ENCODE data around the gene KRTAP1-4. TPM values are rescaled to one million over a fixed set of nuclear protein-coding genes. Genes with fewer than 3 reads are reported as not detected.

Gene KRTAP1-4
- total RNA-seq, result not detected

DNA sequence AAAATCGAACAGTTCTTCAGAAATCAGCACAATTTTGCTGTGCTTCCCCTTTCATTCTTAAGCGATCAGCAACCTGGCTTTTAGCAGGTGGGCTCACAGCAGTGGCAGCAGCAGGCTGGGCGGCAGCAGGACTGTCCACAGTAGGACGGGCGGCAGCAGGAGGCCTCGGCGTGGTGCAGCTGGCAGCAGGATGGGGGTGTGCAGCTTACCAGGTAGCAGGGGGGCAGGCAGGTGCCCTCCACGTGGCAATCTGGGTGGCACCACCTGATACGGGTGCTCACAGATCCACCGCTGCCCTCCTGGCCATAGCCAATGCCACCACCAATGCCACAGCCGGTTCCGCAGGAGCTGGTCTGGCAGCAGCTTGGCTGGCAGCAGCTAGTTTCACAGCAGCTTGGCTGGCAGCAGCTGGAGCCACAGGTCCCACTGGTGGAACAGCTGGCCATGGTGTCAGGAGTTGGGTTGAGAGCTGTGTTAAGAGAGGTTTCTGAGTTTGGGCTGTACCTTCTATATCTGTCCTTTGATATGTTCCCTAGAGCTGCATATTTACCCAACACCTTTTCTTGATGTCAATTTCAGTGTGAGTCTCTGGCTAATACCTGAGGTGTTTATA is at the start of gene KRTAP1-4:
Gene KRTAP1-4, minus strand, starts transcription at position 563 of the 613 bp plus-strand sequence. Its CDS starts 117 bp downstream, at position 446.
- intact Hi-C loops (cut with DNase I; ENCODE audit: low total_unique reads), result no loop called here

DNA sequence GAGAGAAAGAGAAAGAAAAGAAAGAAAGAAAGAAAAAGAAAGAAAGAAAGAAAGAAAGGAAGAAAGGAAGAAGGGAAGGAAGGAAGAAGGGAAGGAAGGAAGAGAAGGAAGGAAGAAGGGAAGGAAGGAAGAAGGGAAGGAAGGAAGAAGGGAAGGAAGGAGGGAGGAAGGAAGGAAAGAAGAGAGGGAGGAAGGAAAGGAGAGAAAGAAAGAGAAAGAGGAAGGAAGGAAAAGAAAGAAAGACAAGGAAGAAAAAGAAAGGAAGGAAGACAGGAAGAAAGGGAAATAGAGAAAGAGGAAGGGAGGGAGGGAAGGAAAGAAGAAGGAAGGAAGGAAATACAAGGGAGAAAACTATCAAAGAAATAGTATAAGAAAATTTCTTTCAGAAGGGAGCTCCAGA is 46.8 kb upstream of the KRTAP1-4 start:
- Histone ChIP-seq H3K4me1 (no peaks in the 10 kb centered on the region), H3K36me3 (no peaks in the 10 kb centered on the region), H3K27ac (no peak overlapping the region), H3K4me3 (no peak overlapping the region), H3K9me3 (no peaks in the 10 kb centered on the region), H3K27me3 (no peaks in the 10 kb centered on the region)
- DNase-seq, result no peak
- intact Hi-C loops (cut with DNase I; ENCODE audit: low total_unique reads), result no loop called here
- TF ChIP-seq POLR2A (IDR thresholded peaks at IDR 0.05) (no peak), CTCF (IDR thresholded peaks at IDR 0.05) (no peak)

More for the DNA sequence above, at the start of gene KRTAP1-4:
- no peak within 1 kb of the TSS for H3K27ac ChIP-seq
- no peak for DNase-seq
- no peak for TF ChIP-seq CTCF (IDR thresholded peaks at IDR 0.05)
- H3K4me1 ChIP-seq, result no peaks in the 10 kb centered on the region
- no peak within 1 kb of the TSS for H3K4me3 ChIP-seq
- H3K36me3 ChIP-seq, result no peaks in the 10 kb centered on the region
- no peaks in the 10 kb centered on the region for H3K9me3 ChIP-seq
- H3K27me3 ChIP-seq, result no peaks in the 10 kb centered on the region

- H3K4me1 ChIP-seq, result no peaks in the 10 kb centered on the region
- H3K4me3 ChIP-seq, result no peak overlapping the region
- no peaks in the 10 kb centered on the region for H3K9me3 ChIP-seq
- no peak for DNase-seq
- H3K27me3 ChIP-seq, result no peaks in the 10 kb centered on the region
- no peak overlapping the region for H3K27ac ChIP-seq
- no peak for TF ChIP-seq CTCF (IDR thresholded peaks at IDR 0.05)
- TF ChIP-seq POLR2A (IDR thresholded peaks at IDR 0.05), result no peak
- intact Hi-C loops (cut with DNase I; ENCODE audit: low total_unique reads), result no loop called here
- no peaks in the 10 kb centered on the region for H3K36me3 ChIP-seq
Observed at GRCh38 chr17:41073676-41074075, 43.7 kb upstream of the KRTAP1-4 start.

DNA sequence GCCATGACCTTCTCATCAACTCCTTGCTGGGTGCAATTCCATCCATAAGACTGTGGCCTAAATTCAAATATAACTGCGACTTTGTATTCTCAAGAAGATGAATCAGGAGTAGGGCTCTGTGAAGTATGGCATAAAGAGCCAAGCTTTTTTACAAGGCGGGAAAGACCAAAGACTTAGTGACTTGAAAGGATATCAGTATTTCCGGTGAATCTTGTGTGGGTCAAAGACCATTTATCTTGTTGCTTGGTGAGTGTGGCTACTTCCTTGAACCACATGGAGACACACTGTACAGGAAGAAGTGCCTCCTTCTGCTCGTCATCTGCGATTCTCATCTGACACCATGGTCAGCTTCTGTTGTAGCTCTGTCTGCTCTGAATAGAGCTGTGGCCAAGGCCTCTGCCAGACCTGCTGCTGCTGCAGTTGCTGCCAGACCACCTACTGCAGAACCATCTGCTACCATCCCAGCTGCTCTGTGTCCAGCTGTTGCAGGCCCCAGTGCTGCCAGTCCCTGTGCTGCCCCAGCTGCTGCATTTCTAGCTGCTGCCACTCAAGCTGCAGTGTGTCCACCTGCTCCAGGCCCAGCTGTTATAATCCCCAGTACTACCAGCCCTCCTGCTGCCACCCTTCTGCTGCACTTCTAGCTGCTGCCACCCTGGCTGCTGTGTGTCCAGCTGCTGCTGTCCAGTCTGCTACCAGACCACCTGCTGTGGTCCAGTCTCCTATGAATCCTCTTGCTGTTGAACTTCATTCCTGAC is 41.8 kb upstream of the KRTAP1-4 start:
- no peak for TF ChIP-seq POLR2A (IDR thresholded peaks at IDR 0.05)
- TF ChIP-seq CTCF (IDR thresholded peaks at IDR 0.05), result no peak
- intact Hi-C loops (cut with DNase I; ENCODE audit: low total_unique reads), result no loop called here

DNA sequence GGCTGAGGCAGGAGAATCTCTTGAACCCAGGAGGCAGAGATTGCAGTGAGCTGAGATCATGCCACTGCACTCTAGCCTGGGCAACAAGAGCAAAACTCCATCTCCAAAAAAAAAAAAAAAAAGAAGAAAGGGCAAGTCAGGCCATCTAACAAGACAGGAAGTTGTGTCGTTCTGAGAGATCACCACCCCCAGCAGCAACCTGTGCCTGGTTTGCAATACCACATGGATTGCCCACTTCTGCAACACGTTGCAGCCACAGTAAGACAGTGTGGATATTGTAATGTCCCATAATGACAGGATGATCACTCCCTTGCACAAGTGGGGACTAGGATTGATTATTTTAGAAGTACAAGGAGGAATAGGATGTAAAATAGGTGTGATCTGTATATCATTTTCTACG is 39.0 kb upstream of the KRTAP1-4 start:
- DNase-seq, result no peak
- intact Hi-C loops (cut with DNase I; ENCODE audit: low total_unique reads), result no loop called here
- Histone ChIP-seq H3K27ac (no peak overlapping the region), H3K9me3 (no peaks in the 10 kb centered on the region), H3K4me1 (no peaks in the 10 kb centered on the region), H3K27me3 (no peaks in the 10 kb centered on the region), H3K36me3 (no peaks in the 10 kb centered on the region), H3K4me3 (no peak overlapping the region)
- no peak for TF ChIP-seq POLR2A (IDR thresholded peaks at IDR 0.05)
- TF ChIP-seq CTCF (IDR thresholded peaks at IDR 0.05), result no peak

More for the DNA sequence above, 41.8 kb upstream of the KRTAP1-4 start:
- no peaks in the 10 kb centered on the region for H3K27me3 ChIP-seq
- H3K9me3 ChIP-seq, result no peaks in the 10 kb centered on the region
- H3K4me1 ChIP-seq, result no peaks in the 10 kb centered on the region
- H3K4me3 ChIP-seq, result no peak overlapping the region
- no peak for DNase-seq
- no peaks in the 10 kb centered on the region for H3K36me3 ChIP-seq
- H3K27ac ChIP-seq, result no peak overlapping the region

Data from uterus (tissue), 4 donors.